Sigmoid colon (tissue), 4 donors: ENCODE results near the gene TFR2.

Experiments used
- EP300 ChIP-seq, 4 donors: sonication (generic); formaldehyde crosslinking; IDR thresholded peaks; one replicate each; pipeline ENCODE4 v1.6.1; 2017; ENCODE audit warnings: antibody characterized with exemption in 4 of 4
- POLR2A ChIP-seq, 2 donors: fragments of 450-650 bp; IDR thresholded peaks; one replicate each; pipeline ENCODE4 v1.6.1; 2016; ENCODE audit warnings: antibody characterized with exemption in 2 of 2, mild to moderate bottlenecking in 2 of 2, moderate library complexity in 2 of 2
- TF ChIP-seq, protein P1 (sequence below), 4 experiments: fragments of 450-650 bp in 3 of 4; fragments of 200-600 bp in 1 of 4; IDR thresholded peaks; one replicate each; pipeline ENCODE4 v1.5.1; 2016 to 2019; ENCODE audit warnings: antibody characterized with exemption in 4 of 4, mild to moderate bottlenecking in 3 of 4, moderate library complexity in 2 of 4

DNA sequence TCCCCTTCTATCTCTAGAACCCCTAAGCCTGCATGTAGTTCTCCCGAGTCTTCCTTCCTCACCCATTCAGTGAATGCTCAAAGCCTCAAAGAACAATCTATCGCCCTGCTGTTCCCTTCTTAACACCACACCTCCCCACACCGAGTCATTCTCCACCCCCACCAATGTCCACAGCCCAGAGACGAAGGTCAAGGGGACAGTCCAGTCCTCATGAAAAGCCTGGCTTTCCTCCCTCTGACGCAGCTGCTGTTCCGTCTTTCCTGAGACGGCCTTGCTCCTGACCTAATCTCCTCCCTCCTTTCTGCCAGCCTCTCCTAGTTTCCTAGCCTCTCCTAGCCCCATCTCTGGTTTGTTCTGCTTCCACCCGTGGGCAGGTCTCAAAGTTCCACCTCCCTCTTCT lies 19.8 kb downstream of the TFR2 start:
- TF ChIP-seq, protein P1, sequence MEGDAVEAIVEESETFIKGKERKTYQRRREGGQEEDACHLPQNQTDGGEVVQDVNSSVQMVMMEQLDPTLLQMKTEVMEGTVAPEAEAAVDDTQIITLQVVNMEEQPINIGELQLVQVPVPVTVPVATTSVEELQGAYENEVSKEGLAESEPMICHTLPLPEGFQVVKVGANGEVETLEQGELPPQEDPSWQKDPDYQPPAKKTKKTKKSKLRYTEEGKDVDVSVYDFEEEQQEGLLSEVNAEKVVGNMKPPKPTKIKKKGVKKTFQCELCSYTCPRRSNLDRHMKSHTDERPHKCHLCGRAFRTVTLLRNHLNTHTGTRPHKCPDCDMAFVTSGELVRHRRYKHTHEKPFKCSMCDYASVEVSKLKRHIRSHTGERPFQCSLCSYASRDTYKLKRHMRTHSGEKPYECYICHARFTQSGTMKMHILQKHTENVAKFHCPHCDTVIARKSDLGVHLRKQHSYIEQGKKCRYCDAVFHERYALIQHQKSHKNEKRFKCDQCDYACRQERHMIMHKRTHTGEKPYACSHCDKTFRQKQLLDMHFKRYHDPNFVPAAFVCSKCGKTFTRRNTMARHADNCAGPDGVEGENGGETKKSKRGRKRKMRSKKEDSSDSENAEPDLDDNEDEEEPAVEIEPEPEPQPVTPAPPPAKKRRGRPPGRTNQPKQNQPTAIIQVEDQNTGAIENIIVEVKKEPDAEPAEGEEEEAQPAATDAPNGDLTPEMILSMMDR (IDR thresholded peaks at IDR 0.05) = no peak
- TF ChIP-seq EP300 (IDR thresholded peaks at IDR 0.05) (no peak), POLR2A (IDR thresholded peaks at IDR 0.05) (no peak)
